WTC11 (cell line): Measurements from ENCODE around the gene ZIC5. TPM values are rescaled to one million over a fixed set of nuclear protein-coding genes. Genes with fewer than 3 reads are reported as not detected.

Experiments
- ATAC-seq: fragments of 200-7000 bp; cut with Tn5 transposase; 2 replicates; pipeline ENCODE4 v1.10.0; 2021; ENCODE audit warnings: mild to moderate bottlenecking, moderate library complexity
- CTCF ChIA-PET: fragments of 300-600 bp; sonication (Branson Sonifier 250); formaldehyde crosslinking; loops from one replicate; lab custom pipeline; 2021; ENCODE audit warnings: antibody characterized with exemption; lab: Charles Lee
- POLR2A ChIA-PET: fragments of 350-600 bp; sonication (Branson Sonifier 250); formaldehyde crosslinking; loops from one replicate; lab custom pipeline; 2021; ENCODE audit warnings: antibody characterized with exemption; lab: Charles Lee
- DNase-seq: peaks from one replicate; pipeline ENCODE4 v3.0.0; 2021; ENCODE audit warnings: low spot score
- H3K27ac Mint-ChIP-seq: 2 replicates; pipeline ENCODE4 v1.8.0; 2021; ENCODE audit warnings: mixed read lengths
- H3K27me3 Mint-ChIP-seq: 2 replicates; pipeline ENCODE4 v1.8.0; 2021; ENCODE audit warnings: low read depth, mild to moderate bottlenecking, moderate library complexity, mixed read lengths
- H3K36me3 Mint-ChIP-seq: 2 replicates; pipeline ENCODE4 v1.8.0; 2021; ENCODE audit warnings: mixed read lengths
- H3K4me1 Mint-ChIP-seq: 2 replicates; pipeline ENCODE4 v1.8.0; 2022; ENCODE audit warnings: mixed read lengths
- H3K4me3 Mint-ChIP-seq: 2 replicates; pipeline ENCODE4 v1.8.0; 2021; ENCODE audit warnings: mild to moderate bottlenecking, moderate library complexity, mixed read lengths
- H3K9me3 Mint-ChIP-seq: 2 replicates; pipeline ENCODE4 v1.8.0; 2021; ENCODE audit warnings: mixed read lengths
- CBFB ChIP-seq: sonication (generic); formaldehyde crosslinking; IDR thresholded peaks from 2 replicates; pipeline ENCODE4 v1.8.1; 2022; ENCODE audit warnings: mild to moderate bottlenecking, low read depth, missing genetic modification reagents
- ELF4 ChIP-seq: sonication (generic); formaldehyde crosslinking; IDR thresholded peaks from 2 replicates; pipeline ENCODE4 v1.8.1; 2022; ENCODE audit warnings: low read depth, mild to moderate bottlenecking, moderate library complexity, missing genetic modification reagents
- FOXK1 ChIP-seq: sonication (generic); formaldehyde crosslinking; IDR thresholded peaks from 2 replicates; pipeline ENCODE4 v1.8.0; 2022; ENCODE audit warnings: mild to moderate bottlenecking, moderate library complexity, missing genetic modification reagents
- JAZF1 ChIP-seq: fragments of 250-450 bp; sonication (Bioruptor Pico); IDR thresholded peaks from 2 replicates; pipeline ENCODE4 v1.9.0; 2021; ENCODE audit warnings: moderate library complexity, mild to moderate bottlenecking, inconsistent platforms
- NFE2L1 ChIP-seq: sonication (generic); formaldehyde crosslinking; IDR thresholded peaks from 2 replicates; pipeline ENCODE4 v1.8.1; 2023; ENCODE audit warnings: missing genetic modification reagents
- NR2C2 ChIP-seq: sonication (generic); formaldehyde crosslinking; IDR thresholded peaks from 2 replicates; pipeline ENCODE4 v1.8.0; 2022; ENCODE audit warnings: mild to moderate bottlenecking, missing genetic modification reagents
- OVOL2 ChIP-seq: fragments of 250-450 bp; sonication (Bioruptor Pico); IDR thresholded peaks from 2 replicates; pipeline ENCODE4 v1.9.0; 2021; ENCODE audit warnings: mild to moderate bottlenecking, borderline replicate concordance
- PRDM15 ChIP-seq: sonication (generic); formaldehyde crosslinking; IDR thresholded peaks from 2 replicates; pipeline ENCODE4 v1.8.0; 2022; ENCODE audit warnings: missing genetic modification reagents
- SP1 ChIP-seq: sonication (generic); formaldehyde crosslinking; conservative IDR thresholded peaks from 2 replicates; pipeline ENCODE4 v1.8.1; 2022; ENCODE audit warnings: missing genetic modification reagents
- TEAD1 ChIP-seq: sonication (generic); formaldehyde crosslinking; IDR thresholded peaks from 2 replicates; pipeline ENCODE4 v1.8.0; 2022; ENCODE audit warnings: mild to moderate bottlenecking, missing genetic modification reagents
- USF1 ChIP-seq: sonication (generic); formaldehyde crosslinking; IDR thresholded peaks from 2 replicates; pipeline ENCODE4 v1.8.0; 2022; ENCODE audit warnings: mild to moderate bottlenecking, missing genetic modification reagents
- ZNF219 ChIP-seq: sonication (generic); formaldehyde crosslinking; IDR thresholded peaks from 2 replicates; pipeline ENCODE4 v1.8.0; 2023; ENCODE audit warnings: missing genetic modification reagents, mild to moderate bottlenecking, borderline replicate concordance
- ZNF232 ChIP-seq: sonication (generic); formaldehyde crosslinking; IDR thresholded peaks from 2 replicates; pipeline ENCODE4 v1.8.0; 2022; ENCODE audit warnings: mild to moderate bottlenecking, missing genetic modification reagents
- ZNF416 ChIP-seq: fragments of 250-450 bp; sonication (Bioruptor Pico); IDR thresholded peaks from 2 replicates; pipeline ENCODE4 v1.9.0; 2021; ENCODE audit warnings: mild to moderate bottlenecking, inconsistent platforms
- total RNA-seq: library from RNA; stranded (reverse); gene quantifications from 3 replicates; pipeline ENCODE4 v1.2.3, GENCODE V29; 2021
- TF ChIP-seq, protein P1 (sequence below): sonication (generic); formaldehyde crosslinking; IDR thresholded peaks from 2 replicates; pipeline ENCODE4 v1.8.0; 2022; ENCODE audit warnings: mild to moderate bottlenecking, missing genetic modification reagents
- TF ChIP-seq, protein P2 (sequence below): fragments of 250-450 bp; sonication (Bioruptor Pico); IDR thresholded peaks from 2 replicates; pipeline ENCODE4 v1.9.0; 2021; ENCODE audit warnings: mild to moderate bottlenecking, borderline replicate concordance
- TF ChIP-seq, protein P3 (sequence below): fragments of 250-450 bp; sonication (Bioruptor Pico); IDR thresholded peaks from 2 replicates; pipeline ENCODE4 v1.8.0; 2021; ENCODE audit warnings: mild to moderate bottlenecking
- TF ChIP-seq, protein P4 (sequence below): fragments of 200-600 bp; IDR thresholded peaks from 2 replicates; pipeline ENCODE4 v1.8.0; 2022; ENCODE audit warnings: antibody characterized with exemption
- TF ChIP-seq, protein P5 (sequence below): sonication (generic); formaldehyde crosslinking; IDR thresholded peaks from 2 replicates; pipeline ENCODE4 v1.8.1; 2022; ENCODE audit warnings: mild to moderate bottlenecking, moderate library complexity, missing genetic modification reagents

ZIC5 gene
- total RNA-seq, 1 experiment from 2014 or later: 46.4 TPM

DNA sequence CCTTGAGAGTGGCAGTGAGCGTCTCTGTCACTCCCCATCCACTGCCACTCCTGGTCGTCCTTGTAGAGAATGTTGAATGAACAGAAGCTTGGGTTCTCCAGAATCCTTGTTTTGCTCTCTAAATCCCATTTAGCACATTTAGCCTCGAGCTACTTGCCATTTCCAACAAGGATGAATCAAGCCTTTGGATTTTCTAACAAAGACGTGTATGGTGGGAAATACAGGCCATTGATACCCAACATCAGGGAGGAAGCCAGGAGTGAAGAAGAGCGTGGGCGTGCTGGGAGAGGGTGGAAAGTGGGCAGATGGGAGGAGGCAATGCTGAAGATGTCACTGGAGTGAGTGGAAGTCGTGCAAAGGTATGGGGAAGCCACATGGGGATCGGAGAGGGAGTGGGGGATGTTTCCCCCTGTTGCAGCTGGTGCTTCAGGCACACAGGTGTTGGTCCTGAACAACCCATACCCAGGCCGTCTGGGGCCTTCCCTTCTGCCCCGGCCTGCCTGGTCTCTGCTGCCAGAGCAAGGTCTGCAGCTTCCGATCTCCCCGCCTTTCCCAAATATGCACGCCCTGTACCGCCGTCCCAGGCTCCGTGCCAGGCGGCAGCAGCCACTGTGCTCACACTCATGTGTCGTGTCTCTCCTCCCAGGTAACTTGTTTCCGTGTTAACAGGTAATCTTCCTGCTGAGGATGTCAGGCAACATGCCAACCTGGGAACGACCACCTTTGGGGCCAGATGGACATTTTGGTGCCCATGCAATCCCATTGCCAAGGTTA lies 48.7 kb downstream of the ZIC5 start:
- DNase-seq (no peak), ATAC-seq (no peak)
- ChIA-PET CTCF (interaction anchor here (2.6 kb wide), 1 partner anchor 13 kb away, joined by 11 read pairs; no protein-coding TSS in a partner anchor), POLR2A (no interaction called here)
- Mint-ChIP-seq H3K36me3 (no peaks in the 10 kb centered on the region), H3K27ac (no peak overlapping the region), H3K4me3 (no peak overlapping the region), H3K9me3 (peaks cover 5% of the 10 kb centered on the region), H3K27me3 (no peaks in the 10 kb centered on the region), H3K4me1 (peaks cover 12% of the 10 kb centered on the region)
- TF ChIP-seq USF1 (CRISPR knock-in tag) (no peak), NR2C2 (no peak), OVOL2 (CRISPR knock-in tag) (no peak), CBFB (CRISPR knock-in tag) (no peak), SP1 (CRISPR knock-in tag) (no peak), TEAD1 (no peak), ZNF219 (CRISPR knock-in tag) (no peak)
- TF ChIP-seq, protein P1, sequence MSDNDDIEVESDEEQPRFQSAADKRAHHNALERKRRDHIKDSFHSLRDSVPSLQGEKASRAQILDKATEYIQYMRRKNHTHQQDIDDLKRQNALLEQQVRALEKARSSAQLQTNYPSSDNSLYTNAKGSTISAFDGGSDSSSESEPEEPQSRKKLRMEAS (CRISPR knock-in tag): no peak
- TF ChIP-seq, protein P2, sequence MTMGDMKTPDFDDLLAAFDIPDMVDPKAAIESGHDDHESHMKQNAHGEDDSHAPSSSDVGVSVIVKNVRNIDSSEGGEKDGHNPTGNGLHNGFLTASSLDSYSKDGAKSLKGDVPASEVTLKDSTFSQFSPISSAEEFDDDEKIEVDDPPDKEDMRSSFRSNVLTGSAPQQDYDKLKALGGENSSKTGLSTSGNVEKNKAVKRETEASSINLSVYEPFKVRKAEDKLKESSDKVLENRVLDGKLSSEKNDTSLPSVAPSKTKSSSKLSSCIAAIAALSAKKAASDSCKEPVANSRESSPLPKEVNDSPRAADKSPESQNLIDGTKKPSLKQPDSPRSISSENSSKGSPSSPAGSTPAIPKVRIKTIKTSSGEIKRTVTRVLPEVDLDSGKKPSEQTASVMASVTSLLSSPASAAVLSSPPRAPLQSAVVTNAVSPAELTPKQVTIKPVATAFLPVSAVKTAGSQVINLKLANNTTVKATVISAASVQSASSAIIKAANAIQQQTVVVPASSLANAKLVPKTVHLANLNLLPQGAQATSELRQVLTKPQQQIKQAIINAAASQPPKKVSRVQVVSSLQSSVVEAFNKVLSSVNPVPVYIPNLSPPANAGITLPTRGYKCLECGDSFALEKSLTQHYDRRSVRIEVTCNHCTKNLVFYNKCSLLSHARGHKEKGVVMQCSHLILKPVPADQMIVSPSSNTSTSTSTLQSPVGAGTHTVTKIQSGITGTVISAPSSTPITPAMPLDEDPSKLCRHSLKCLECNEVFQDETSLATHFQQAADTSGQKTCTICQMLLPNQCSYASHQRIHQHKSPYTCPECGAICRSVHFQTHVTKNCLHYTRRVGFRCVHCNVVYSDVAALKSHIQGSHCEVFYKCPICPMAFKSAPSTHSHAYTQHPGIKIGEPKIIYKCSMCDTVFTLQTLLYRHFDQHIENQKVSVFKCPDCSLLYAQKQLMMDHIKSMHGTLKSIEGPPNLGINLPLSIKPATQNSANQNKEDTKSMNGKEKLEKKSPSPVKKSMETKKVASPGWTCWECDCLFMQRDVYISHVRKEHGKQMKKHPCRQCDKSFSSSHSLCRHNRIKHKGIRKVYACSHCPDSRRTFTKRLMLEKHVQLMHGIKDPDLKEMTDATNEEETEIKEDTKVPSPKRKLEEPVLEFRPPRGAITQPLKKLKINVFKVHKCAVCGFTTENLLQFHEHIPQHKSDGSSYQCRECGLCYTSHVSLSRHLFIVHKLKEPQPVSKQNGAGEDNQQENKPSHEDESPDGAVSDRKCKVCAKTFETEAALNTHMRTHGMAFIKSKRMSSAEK (CRISPR knock-in tag): no peak

- ATAC-seq: no peak
- Mint-ChIP-seq H3K4me1 (peaks cover 13% of the 10 kb centered on the region), H3K27me3 (no peaks in the 10 kb centered on the region; the same call in 1 of the 2 replicates), H3K27ac (no peak overlapping the region), H3K36me3 (no peaks in the 10 kb centered on the region), H3K9me3 (peaks cover 4% of the 10 kb centered on the region), H3K4me3 (no peak overlapping the region)
- POLR2A ChIA-PET: no interaction called here
- no peak for DNase-seq
- CTCF ChIA-PET: interaction anchor here (0.6 to 1.9 kb wide), 3 partner anchors 11 to 308 kb away, joined by 3 to 6 read pairs (median 4); no protein-coding TSS in a partner anchor
- no peak for TF ChIP-seq SP1 (CRISPR knock-in tag)
- TF ChIP-seq, protein P3, sequence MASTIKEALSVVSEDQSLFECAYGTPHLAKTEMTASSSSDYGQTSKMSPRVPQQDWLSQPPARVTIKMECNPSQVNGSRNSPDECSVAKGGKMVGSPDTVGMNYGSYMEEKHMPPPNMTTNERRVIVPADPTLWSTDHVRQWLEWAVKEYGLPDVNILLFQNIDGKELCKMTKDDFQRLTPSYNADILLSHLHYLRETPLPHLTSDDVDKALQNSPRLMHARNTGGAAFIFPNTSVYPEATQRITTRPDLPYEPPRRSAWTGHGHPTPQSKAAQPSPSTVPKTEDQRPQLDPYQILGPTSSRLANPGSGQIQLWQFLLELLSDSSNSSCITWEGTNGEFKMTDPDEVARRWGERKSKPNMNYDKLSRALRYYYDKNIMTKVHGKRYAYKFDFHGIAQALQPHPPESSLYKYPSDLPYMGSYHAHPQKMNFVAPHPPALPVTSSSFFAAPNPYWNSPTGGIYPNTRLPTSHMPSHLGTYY (CRISPR knock-in tag): no peak
- TF ChIP-seq ELF4 (CRISPR knock-in tag): no peak
- TF ChIP-seq FOXK1: no peak
- TF ChIP-seq NFE2L1 (CRISPR knock-in tag): no peak
- no peak for TF ChIP-seq ZNF416 (CRISPR knock-in tag)
- TF ChIP-seq, protein P4, sequence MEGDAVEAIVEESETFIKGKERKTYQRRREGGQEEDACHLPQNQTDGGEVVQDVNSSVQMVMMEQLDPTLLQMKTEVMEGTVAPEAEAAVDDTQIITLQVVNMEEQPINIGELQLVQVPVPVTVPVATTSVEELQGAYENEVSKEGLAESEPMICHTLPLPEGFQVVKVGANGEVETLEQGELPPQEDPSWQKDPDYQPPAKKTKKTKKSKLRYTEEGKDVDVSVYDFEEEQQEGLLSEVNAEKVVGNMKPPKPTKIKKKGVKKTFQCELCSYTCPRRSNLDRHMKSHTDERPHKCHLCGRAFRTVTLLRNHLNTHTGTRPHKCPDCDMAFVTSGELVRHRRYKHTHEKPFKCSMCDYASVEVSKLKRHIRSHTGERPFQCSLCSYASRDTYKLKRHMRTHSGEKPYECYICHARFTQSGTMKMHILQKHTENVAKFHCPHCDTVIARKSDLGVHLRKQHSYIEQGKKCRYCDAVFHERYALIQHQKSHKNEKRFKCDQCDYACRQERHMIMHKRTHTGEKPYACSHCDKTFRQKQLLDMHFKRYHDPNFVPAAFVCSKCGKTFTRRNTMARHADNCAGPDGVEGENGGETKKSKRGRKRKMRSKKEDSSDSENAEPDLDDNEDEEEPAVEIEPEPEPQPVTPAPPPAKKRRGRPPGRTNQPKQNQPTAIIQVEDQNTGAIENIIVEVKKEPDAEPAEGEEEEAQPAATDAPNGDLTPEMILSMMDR: no peak
- TF ChIP-seq JAZF1: no peak
- TF ChIP-seq, protein P5, sequence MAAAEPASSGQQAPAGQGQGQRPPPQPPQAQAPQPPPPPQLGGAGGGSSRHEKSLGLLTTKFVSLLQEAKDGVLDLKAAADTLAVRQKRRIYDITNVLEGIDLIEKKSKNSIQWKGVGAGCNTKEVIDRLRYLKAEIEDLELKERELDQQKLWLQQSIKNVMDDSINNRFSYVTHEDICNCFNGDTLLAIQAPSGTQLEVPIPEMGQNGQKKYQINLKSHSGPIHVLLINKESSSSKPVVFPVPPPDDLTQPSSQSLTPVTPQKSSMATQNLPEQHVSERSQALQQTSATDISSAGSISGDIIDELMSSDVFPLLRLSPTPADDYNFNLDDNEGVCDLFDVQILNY (CRISPR knock-in tag): no peak
- no peak for TF ChIP-seq PRDM15
- TF ChIP-seq ZNF232 (CRISPR knock-in tag): no peak
- no peak for TF ChIP-seq TEAD1
These were observed 52.4 kb downstream of the ZIC5 start for GRCh38 chr13:99919132-99919531.
